IMR-90 (cell line): ENCODE results near the gene AARS1.

Experiments used
- CHD1 ChIP-seq: IDR thresholded peaks from 2 replicates; pipeline ENCODE4 v1.6.1; 2012; ENCODE audit warnings: low read depth, low read length, improper control_type of control experiment
- ELK1 ChIP-seq: fragments of 150-350 bp; IDR thresholded peaks from 2 replicates; pipeline ENCODE4 v1.6.1; 2016; ENCODE audit warnings: low read depth, mild to moderate bottlenecking, low read length, moderate library complexity, borderline replicate concordance
- FOS ChIP-seq: fragments of 150-350 bp; IDR thresholded peaks from 2 replicates; pipeline ENCODE4 v1.6.1; 2016; ENCODE audit warnings: low read depth, low read length
- MAFK ChIP-seq: IDR thresholded peaks from 2 replicates; pipeline ENCODE4 v1.6.1; 2012; ENCODE audit warnings: low read depth, low read length, improper control_type of control experiment
- MAZ ChIP-seq: IDR thresholded peaks from 2 replicates; pipeline ENCODE4 v1.6.1; 2012; ENCODE audit warnings: low read depth, mild to moderate bottlenecking, low read length, improper control_type of control experiment, moderate library complexity, borderline replicate concordance
- MXI1 ChIP-seq: IDR thresholded peaks from 2 replicates; pipeline ENCODE4 v1.6.1; 2012; ENCODE audit warnings: low read depth, mild to moderate bottlenecking, low read length, moderate library complexity, borderline replicate concordance
- NFE2L2 ChIP-seq: fragments of 150-350 bp; IDR thresholded peaks from 2 replicates; pipeline ENCODE4 v1.6.1; 2016; ENCODE audit warnings: low read depth, mild to moderate bottlenecking, low read length
- POLR2A ChIP-seq: IDR thresholded peaks from 2 replicates; pipeline ENCODE4 v1.6.1; 2012; ENCODE audit warnings: mild to moderate bottlenecking, low read depth, low read length
- RAD21 ChIP-seq: IDR thresholded peaks from 2 replicates; pipeline ENCODE4 v1.6.1; 2012; ENCODE audit warnings: low read length, improper control_type of control experiment
- RCOR1 ChIP-seq: IDR thresholded peaks from 2 replicates; pipeline ENCODE4 v1.6.1; 2012; ENCODE audit warnings: mild to moderate bottlenecking, low read length, improper control_type of control experiment; ENCODE audit not compliant: insufficient replicate concordance
- RFX5 ChIP-seq: IDR thresholded peaks from 2 replicates; pipeline ENCODE4 v1.8.0; 2012; ENCODE audit warnings: low read depth, mild to moderate bottlenecking, low read length, moderate library complexity
- SMC3 ChIP-seq: fragments of 150-350 bp; IDR thresholded peaks from 2 replicates; pipeline ENCODE4 v1.6.1; 2016; ENCODE audit warnings: low read depth, mild to moderate bottlenecking, antibody characterized with exemption, low read length, moderate library complexity
- USF2 ChIP-seq: fragments of 150-350 bp; IDR thresholded peaks from 2 replicates; pipeline ENCODE4 v1.6.1; 2017; ENCODE audit warnings: mild to moderate bottlenecking, antibody characterized with exemption, low read length, low read depth
- TF ChIP-seq, protein P1 (sequence below): conservative IDR thresholded peaks from 2 replicates; pipeline ENCODE4 v1.5.1; 2012; ENCODE audit warnings: mild to moderate bottlenecking, low read depth, low read length, improper control_type of control experiment

- TF ChIP-seq, protein P1, sequence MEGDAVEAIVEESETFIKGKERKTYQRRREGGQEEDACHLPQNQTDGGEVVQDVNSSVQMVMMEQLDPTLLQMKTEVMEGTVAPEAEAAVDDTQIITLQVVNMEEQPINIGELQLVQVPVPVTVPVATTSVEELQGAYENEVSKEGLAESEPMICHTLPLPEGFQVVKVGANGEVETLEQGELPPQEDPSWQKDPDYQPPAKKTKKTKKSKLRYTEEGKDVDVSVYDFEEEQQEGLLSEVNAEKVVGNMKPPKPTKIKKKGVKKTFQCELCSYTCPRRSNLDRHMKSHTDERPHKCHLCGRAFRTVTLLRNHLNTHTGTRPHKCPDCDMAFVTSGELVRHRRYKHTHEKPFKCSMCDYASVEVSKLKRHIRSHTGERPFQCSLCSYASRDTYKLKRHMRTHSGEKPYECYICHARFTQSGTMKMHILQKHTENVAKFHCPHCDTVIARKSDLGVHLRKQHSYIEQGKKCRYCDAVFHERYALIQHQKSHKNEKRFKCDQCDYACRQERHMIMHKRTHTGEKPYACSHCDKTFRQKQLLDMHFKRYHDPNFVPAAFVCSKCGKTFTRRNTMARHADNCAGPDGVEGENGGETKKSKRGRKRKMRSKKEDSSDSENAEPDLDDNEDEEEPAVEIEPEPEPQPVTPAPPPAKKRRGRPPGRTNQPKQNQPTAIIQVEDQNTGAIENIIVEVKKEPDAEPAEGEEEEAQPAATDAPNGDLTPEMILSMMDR = no peak
- TF ChIP-seq ELK1 (no peak), POLR2A (no peak), MXI1 (no peak), RAD21 (no peak), SMC3 (no peak), USF2 (no peak), CHD1 (no peak), RCOR1 (no peak), MAZ (no peak), FOS (no peak), NFE2L2 (no peak), RFX5 (no peak), MAFK (no peak)
Measured at GRCh38 chr16:70255574-70255973, 33.7 kb downstream of the AARS1 start.
